Erythroblast (primary cell): ENCODE data around the gene EIF1AY.

ENCODE experiments used
- GATA1 ChIP-seq: IDR thresholded peaks from 2 replicates; pipeline ENCODE4 v1.6.1; 2011; ENCODE audit warnings: low read depth, mild to moderate bottlenecking, control low read depth, low read length, moderate library complexity
- POLR2A ChIP-seq: IDR thresholded peaks from 2 replicates; pipeline ENCODE4 v1.6.1; 2011; ENCODE audit warnings: mild to moderate bottlenecking, low read length

DNA sequence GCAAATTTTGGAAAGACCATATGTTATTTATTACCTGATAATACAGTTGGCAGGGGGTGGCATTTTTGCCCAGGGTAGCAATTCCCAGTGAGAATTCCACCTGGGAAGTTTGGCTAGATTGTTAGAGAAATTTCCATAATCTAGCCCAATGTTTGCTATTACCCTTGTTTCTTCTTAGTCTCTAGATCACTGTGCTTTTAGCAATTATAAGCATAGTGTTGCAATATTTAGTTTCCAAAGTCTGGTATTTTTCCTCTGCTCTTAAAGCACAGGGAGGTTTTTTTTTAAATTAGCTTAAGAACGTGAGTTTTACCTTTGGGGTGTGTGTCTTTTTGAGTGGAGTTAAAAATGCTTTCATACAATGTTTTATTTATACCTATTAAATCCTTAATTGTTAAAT lies 26.3 kb upstream of the EIF1AY start:
- TF ChIP-seq POLR2A = no peak
- no peak for TF ChIP-seq GATA1
